Measurements from ENCODE around the gene ADCY4.

GRCh38 chr14:24311837-24312615 lies 22.8 kb downstream of the ADCY4 start:
- TF ChIP-seq CTCF (conservative IDR thresholded peaks at IDR 0.05; ENCODE audit: low read length) (no peak), EZH2phosphoT487 (IDR thresholded peaks at IDR 0.05; ENCODE audit: borderline replicate concordance, low read depth, low read length) (no peak)
